Gastrocnemius medialis (tissue), 4 donors: ENCODE measurements around the gene TMF1.

Source experiments
- POLR2A ChIP-seq, 2 donors: fragments of 450-650 bp; IDR thresholded peaks; one replicate each; pipeline ENCODE4 v1.6.1; 2017; ENCODE audit warnings: antibody characterized with exemption in 2 of 2, mild to moderate bottlenecking in 2 of 2, moderate library complexity in 2 of 2
- TF ChIP-seq, protein P1 (sequence below), 5 experiments: fragments of 450-650 bp in 3 of 5; fragments of 200-600 bp in 2 of 5; sonication (generic) in 2 of 5; IDR thresholded peaks in 4 of 5; conservative IDR thresholded peaks in 1 of 5; 1 replicate in 4 of 5; 2 replicates in 1 of 5; pipeline ENCODE4 v1.5.1; 2016 to 2019; ENCODE audit warnings: antibody characterized with exemption in 5 of 5, mild to moderate bottlenecking in 3 of 5, moderate library complexity in 3 of 5

DNA sequence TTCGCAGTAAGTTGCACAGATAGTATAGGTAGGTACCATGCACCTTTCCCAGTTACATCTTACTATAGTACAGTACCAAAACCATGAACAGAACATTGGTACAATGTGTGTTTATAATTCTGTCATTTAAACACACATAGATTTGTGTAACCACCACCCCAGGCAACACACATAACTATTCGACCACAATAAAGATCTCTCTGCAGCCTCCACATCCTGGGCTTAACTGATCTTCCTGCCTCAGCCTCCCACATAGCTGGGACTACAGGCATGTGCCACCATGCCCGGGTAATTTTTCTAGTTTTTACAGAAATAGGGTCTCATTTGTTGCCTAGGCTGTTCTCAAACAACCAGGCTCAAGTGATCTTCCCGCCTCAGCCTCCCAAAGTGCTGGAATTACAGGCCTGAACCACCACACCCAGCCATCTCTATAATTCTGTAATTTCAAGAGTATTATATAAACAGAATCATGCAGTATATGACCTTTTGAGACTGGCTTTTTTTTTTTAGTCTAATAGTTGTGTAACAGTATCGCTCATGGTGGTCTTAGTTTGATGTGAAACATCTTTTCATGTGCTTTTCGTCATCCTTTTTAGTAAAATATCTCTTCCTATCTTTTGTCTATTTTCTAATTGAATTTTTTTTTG lies 13.3 kb upstream of the TMF1 start:
- TF ChIP-seq, protein P1, sequence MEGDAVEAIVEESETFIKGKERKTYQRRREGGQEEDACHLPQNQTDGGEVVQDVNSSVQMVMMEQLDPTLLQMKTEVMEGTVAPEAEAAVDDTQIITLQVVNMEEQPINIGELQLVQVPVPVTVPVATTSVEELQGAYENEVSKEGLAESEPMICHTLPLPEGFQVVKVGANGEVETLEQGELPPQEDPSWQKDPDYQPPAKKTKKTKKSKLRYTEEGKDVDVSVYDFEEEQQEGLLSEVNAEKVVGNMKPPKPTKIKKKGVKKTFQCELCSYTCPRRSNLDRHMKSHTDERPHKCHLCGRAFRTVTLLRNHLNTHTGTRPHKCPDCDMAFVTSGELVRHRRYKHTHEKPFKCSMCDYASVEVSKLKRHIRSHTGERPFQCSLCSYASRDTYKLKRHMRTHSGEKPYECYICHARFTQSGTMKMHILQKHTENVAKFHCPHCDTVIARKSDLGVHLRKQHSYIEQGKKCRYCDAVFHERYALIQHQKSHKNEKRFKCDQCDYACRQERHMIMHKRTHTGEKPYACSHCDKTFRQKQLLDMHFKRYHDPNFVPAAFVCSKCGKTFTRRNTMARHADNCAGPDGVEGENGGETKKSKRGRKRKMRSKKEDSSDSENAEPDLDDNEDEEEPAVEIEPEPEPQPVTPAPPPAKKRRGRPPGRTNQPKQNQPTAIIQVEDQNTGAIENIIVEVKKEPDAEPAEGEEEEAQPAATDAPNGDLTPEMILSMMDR (IDR thresholded peaks at IDR 0.05 in 4 of 5, conservative IDR thresholded peaks at IDR 0.05 in 1 of 5): no peak
- TF ChIP-seq POLR2A (IDR thresholded peaks at IDR 0.05): no peak
